Keratinocyte (primary cell): ENCODE measurements around the gene BCL11B. TPM values are rescaled to one million over a fixed set of nuclear protein-coding genes. Genes with fewer than 3 reads are reported as not detected.
"Not testable (repeated sequence)": the region's sequence is repeated elsewhere in the genome, so short reads cannot be mapped to it uniquely, and the experiment has no call there.

Experiments used
- DNase-seq: peaks from one replicate; pipeline ENCODE4 v3.0.0-alpha.2; 2011; ENCODE audit warnings: low read depth, missing footprints, low spot score
- FAIRE-seq: peaks from 2 replicates; lab custom pipeline; 2011; peaks lifted over from hg19 to GRCh38; lab: Jason Lieb, UNC
- H2AFZ ChIP-seq: 2 replicates; pipeline ENCODE4 v1.6.0; 2012; ENCODE audit warnings: low read length, control low read depth, inconsistent platforms; ENCODE audit not compliant: control insufficient read depth
- H3K27ac ChIP-seq: 2 replicates; pipeline ENCODE4 v1.5.1; 2011; ENCODE audit warnings: low read length; ENCODE audit not compliant: control insufficient read depth, insufficient read depth
- H3K27me3 ChIP-seq: 3 replicates; pipeline ENCODE4 v1.6.0; 2011; ENCODE audit warnings: low read length; ENCODE audit not compliant: control insufficient read depth, insufficient read depth; ENCODE audit errors: extremely low read depth
- H3K36me3 ChIP-seq, 2 experiments: 2 replicates in 1 of 2; 3 replicates in 1 of 2; pipeline ENCODE4 v1.5.1; 2011; ENCODE audit warnings: low read length in 2 of 2, mild to moderate bottlenecking in 1 of 2; ENCODE audit not compliant: control insufficient read depth in 2 of 2, insufficient read depth in 2 of 2; ENCODE audit errors: extremely low read depth in 1 of 2
- H3K4me1 ChIP-seq: 3 replicates; pipeline ENCODE4 v1.5.1; 2011; ENCODE audit warnings: low read length; ENCODE audit not compliant: control insufficient read depth, insufficient read depth; ENCODE audit errors: extremely low read depth
- H3K4me2 ChIP-seq: 3 replicates; pipeline ENCODE4 v1.6.0; 2011; ENCODE audit warnings: low read depth, low read length; ENCODE audit not compliant: control insufficient read depth, insufficient read depth; ENCODE audit errors: extremely low read depth
- H3K4me3 ChIP-seq, 3 experiments: fragments of 200-600 bp in 1 of 3; sonication (generic) in 1 of 3; 2 replicates in 2 of 3; 3 replicates in 1 of 3; pipeline ENCODE4 v1.5.1; 2011 to 2016; ENCODE audit warnings: low read length in 3 of 3, mild to moderate bottlenecking in 3 of 3, control low read depth in 2 of 3, inconsistent platforms in 1 of 3, low read depth in 1 of 3, mixed read lengths in 1 of 3, mixed run types in 1 of 3, moderate library complexity in 1 of 3; ENCODE audit not compliant: control insufficient read depth in 2 of 3, insufficient read depth in 2 of 3; ENCODE audit errors: extremely low read depth in 1 of 3
- H3K79me2 ChIP-seq: 2 replicates; pipeline ENCODE4 v1.6.0; 2012; ENCODE audit warnings: low read length; ENCODE audit not compliant: control insufficient read depth, insufficient read depth
- H3K9ac ChIP-seq: 3 replicates; pipeline ENCODE4 v1.6.0; 2011; ENCODE audit warnings: low read length; ENCODE audit not compliant: control insufficient read depth, insufficient read depth; ENCODE audit errors: extremely low read depth
- H3K9me1 ChIP-seq: 3 replicates; pipeline ENCODE4 v1.6.0; 2011; ENCODE audit warnings: low read length; ENCODE audit not compliant: control insufficient read depth, insufficient read depth; ENCODE audit errors: extremely low read depth
- H3K9me3 ChIP-seq: 2 replicates; pipeline ENCODE4 v1.5.1; 2012; ENCODE audit warnings: low read depth, low read length; ENCODE audit not compliant: control insufficient read depth
- H4K20me1 ChIP-seq: 3 replicates; pipeline ENCODE4 v1.6.0; 2011; ENCODE audit warnings: low read length; ENCODE audit not compliant: control insufficient read depth, insufficient read depth; ENCODE audit errors: extremely low read depth
- CTCF ChIP-seq, 3 experiments: IDR thresholded peaks in 1 of 3; conservative IDR thresholded peaks in 1 of 3; optimal IDR thresholded peaks in 1 of 3; 2 replicates in 2 of 3; 3 replicates in 1 of 3; pipeline versions ENCODE3 to v1.5.1; 2011; ENCODE audit warnings: low read length in 3 of 3, mild to moderate bottlenecking in 3 of 3, moderate library complexity in 2 of 3, control low read depth in 1 of 3, inconsistent platforms in 1 of 3; ENCODE audit not compliant: insufficient read depth in 2 of 3; ENCODE audit errors: extremely low read depth in 1 of 3
- EZH2 ChIP-seq: IDR thresholded peaks from one replicate; pipeline ENCODE4 v1.6.1; 2012; ENCODE audit warnings: inconsistent platforms, mild to moderate bottlenecking, low read length, moderate library complexity
- dilution Hi-C: fragments of 300-500 bp; cut with MboI; formaldehyde crosslinking; loops from one replicate; pipeline ENCODE4 v1.7.0; 2020; ENCODE audit warnings: low sequenced_read_pairs; ENCODE audit not compliant: extremely low pct_ligation_motif_present
- polyA plus RNA-seq, 5 experiments: library from polyadenylated mRNA; depleted of rRNA in 3 of 5; stranded (reverse) in 3 of 5; stranded (forward) in 1 of 5; unstranded in 1 of 5; fragments of >200 nt; gene quantifications; 1 replicate in 1 of 5; 2 replicates in 3 of 5; 3 replicates in 1 of 5; pipeline versions ENCODE4 v1.2.1 to v1.2.3, GENCODE V29; 2011 to 2012; ENCODE audit warnings: missing spikeins in 2 of 5, low read depth in 1 of 5, low replicate concordance in 1 of 5

The BCL11B gene
- polyA plus RNA-seq, 1 donor (not counting 4 experiments of a cell fraction or from before 2014, with no cell fraction given), result 5.2 TPM

GRCh38 chr14:99187858-99188257 lies 84.1 kb downstream of the BCL11B start:
- Histone ChIP-seq H3K4me2 (no peak overlapping the region), H3K79me2 (peaks cover 91% of the 10 kb centered on the region), H4K20me1 (peaks cover 3% of the 10 kb centered on the region), H3K36me3 (peaks cover 0 to 3% of the 10 kb centered on the region in 2 experiments), H3K27ac (no peak overlapping the region), H3K27me3 (no peaks in the 10 kb centered on the region), H3K9me3 (no peaks in the 10 kb centered on the region), H3K9me1 (peaks cover 1% of the 10 kb centered on the region), H2AFZ (no peak overlapping the region), H3K4me1 (peaks cover 25% of the 10 kb centered on the region), H3K4me3 (no peak overlapping the region), H3K9ac (no peak overlapping the region)
- dilution Hi-C loops, result no loop called here
- TF ChIP-seq CTCF (optimal IDR thresholded peaks at IDR 0.05 in 1 of 3, IDR thresholded peaks at IDR 0.05 in 1 of 3, conservative IDR thresholded peaks at IDR 0.05 in 1 of 3; ENCODE audit: extremely low read depth in 1 of 3, insufficient read depth in 2 of 3, low read length in 3 of 3) (no peak), EZH2 (no peak)
- DNase-seq, result no peak
- FAIRE-seq, result no peak

DNA sequence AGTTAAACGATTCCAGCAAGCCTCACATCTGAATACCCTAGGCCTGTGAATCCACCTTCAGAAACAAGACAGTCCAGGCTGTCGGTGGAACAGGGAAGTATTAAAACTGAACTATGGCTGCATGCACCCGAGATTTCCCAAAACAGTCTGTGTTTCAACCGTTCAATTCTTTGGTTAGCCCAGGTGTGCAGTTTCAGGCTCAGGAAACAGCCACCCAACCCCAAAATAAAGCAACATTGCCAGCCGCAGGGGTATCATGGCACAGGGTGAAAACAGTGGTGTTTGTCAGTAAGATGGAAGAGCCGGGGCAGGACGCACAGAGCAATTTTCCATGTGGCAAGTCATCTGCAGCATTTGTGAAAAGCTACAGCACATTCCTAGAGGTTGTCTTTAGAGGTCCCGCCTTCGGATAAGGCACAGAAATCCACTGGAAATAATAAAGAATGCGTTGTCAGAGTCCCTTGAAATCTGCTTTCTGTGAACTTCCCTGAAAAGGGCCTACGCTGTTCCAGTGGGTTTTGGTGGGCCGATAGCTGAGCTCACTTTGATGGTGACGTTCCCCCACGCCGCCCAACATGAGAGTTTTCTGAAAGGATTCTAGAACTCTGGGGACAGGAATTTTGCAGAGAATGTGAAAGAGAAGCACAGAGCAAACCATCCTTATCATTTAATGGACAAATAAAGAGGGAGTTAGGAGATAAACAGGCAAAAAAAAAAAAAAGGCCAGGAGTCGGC lies 84.9 kb downstream of the BCL11B start:
- H3K4me3 ChIP-seq, result no peak overlapping the region
- H3K36me3 ChIP-seq, result peaks cover 0 to 3% of the 10 kb centered on the region in 2 experiments
- no peak overlapping the region for H2AFZ ChIP-seq
- H3K27me3 ChIP-seq, result no peaks in the 10 kb centered on the region
- peaks cover 3% of the 10 kb centered on the region for H4K20me1 ChIP-seq
- no peak for DNase-seq
- no peak overlapping the region for H3K4me2 ChIP-seq
- peaks cover 90% of the 10 kb centered on the region for H3K79me2 ChIP-seq
- no peaks in the 10 kb centered on the region for H3K9me1 ChIP-seq
- dilution Hi-C loops, result no loop called here
- no peak for FAIRE-seq
- no peak overlapping the region for H3K9ac ChIP-seq
- no peak for TF ChIP-seq EZH2
- TF ChIP-seq CTCF (optimal IDR thresholded peaks at IDR 0.05 in 1 of 3, IDR thresholded peaks at IDR 0.05 in 1 of 3, conservative IDR thresholded peaks at IDR 0.05 in 1 of 3; ENCODE audit: extremely low read depth in 1 of 3, insufficient read depth in 2 of 3, low read length in 3 of 3), result no peak
- no peak overlapping the region for H3K27ac ChIP-seq
- H3K4me1 ChIP-seq, result peaks cover 25% of the 10 kb centered on the region
- H3K9me3 ChIP-seq, result no peaks in the 10 kb centered on the region

GRCh38 chr14:99186336-99186735 lies 85.7 kb downstream of the BCL11B start:
- FAIRE-seq, H2AFZ ChIP-seq, H3K27me3 ChIP-seq, dilution Hi-C loops, H4K20me1 ChIP-seq, H3K9ac ChIP-seq, DNase-seq, H3K4me2 ChIP-seq, H3K4me3 ChIP-seq, H3K36me3 ChIP-seq, H3K9me1 ChIP-seq, H3K9me3 ChIP-seq, H3K27ac ChIP-seq: not testable (repeated sequence)
- peaks cover 91% of the 10 kb centered on the region for H3K79me2 ChIP-seq
- H3K4me1 ChIP-seq, result peaks cover 19% of the 10 kb centered on the region
